Uterus (tissue), 4 donors: ENCODE results near the gene SEMA6B. TPM values are rescaled to one million over a fixed set of nuclear protein-coding genes. Genes with fewer than 3 reads are reported as not detected.
A peak's percentile ranks its signal among the peaks of the same experiment; 100 is the strongest.

Experiments used
- DNase-seq, 2 donors: peaks; one replicate each; pipeline ENCODE4 v3.0.0-alpha.2; 2019 to 2020
- H3K27ac ChIP-seq, 2 donors: fragments of 200-600 bp; sonication (generic); 1 replicate in 1 of 2; 2 replicates in 1 of 2; pipeline ENCODE4 v1.5.1; 2016 to 2018
- H3K27me3 ChIP-seq, 2 donors: fragments of 200-600 bp; sonication (generic); one replicate each; pipeline ENCODE4 v1.5.1; 2018 to 2019; ENCODE audit warnings: control low read depth in 1 of 2
- H3K36me3 ChIP-seq, 2 donors: fragments of 200-600 bp; sonication (generic); one replicate each; pipeline ENCODE4 v1.5.1; 2019; ENCODE audit warnings: control low read depth in 1 of 2
- H3K4me1 ChIP-seq, 2 donors: fragments of 200-600 bp; sonication (generic); one replicate each; pipeline ENCODE4 v1.5.1; 2018 to 2019; ENCODE audit warnings: control low read depth in 1 of 2
- H3K4me3 ChIP-seq, 2 donors: fragments of 200-600 bp; sonication (generic); 1 replicate in 1 of 2; 2 replicates in 1 of 2; pipeline ENCODE4 v1.5.1; 2018 to 2019; ENCODE audit warnings: mild to moderate bottlenecking in 1 of 2
- H3K9me3 ChIP-seq, 2 donors: fragments of 200-600 bp; sonication (generic); one replicate each; pipeline ENCODE4 v1.5.1; 2019; ENCODE audit warnings: control low read depth in 1 of 2
- CTCF ChIP-seq, 4 experiments: fragments of 200-600 bp in 2 of 4; fragments of 450-650 bp in 2 of 4; sonication (generic) in 2 of 4; IDR thresholded peaks; one replicate each; pipeline ENCODE4 v1.5.1; 2016 to 2019; ENCODE audit warnings: antibody characterized with exemption in 4 of 4, mild to moderate bottlenecking in 2 of 4, moderate library complexity in 1 of 4
- POLR2A ChIP-seq, 2 donors: fragments of 450-650 bp; IDR thresholded peaks; one replicate each; pipeline ENCODE4 v1.6.1; 2016; ENCODE audit warnings: antibody characterized with exemption in 2 of 2, mild to moderate bottlenecking in 1 of 2, moderate library complexity in 1 of 2
- intact Hi-C: fragments of 100-400 bp; cut with DNase I; formaldehyde crosslinking; loops from one replicate; pipeline ENCODE4 v1.15.1; 2023; ENCODE audit warnings: low total_unique reads
- total RNA-seq, 4 donors: library from RNA; depleted of rRNA in 3 of 4; stranded (reverse); fragments of >200 nt in 3 of 4; gene quantifications; one replicate each; pipeline versions ENCODE4 v1.1.0 to v1.2.4, GENCODE V29; 2014 to 2023
- donor health status: DM: yes; HTN: yes; CAD: no.

SEMA6B gene
- total RNA-seq, 4 donors from 2014 or later: 1.8 to 48.1 (median 5.5) TPM

GRCh38 chr19:4576016-4576933 is 16.8 kb upstream of the SEMA6B start:
- intact Hi-C loops: no loop called here
- H3K36me3 ChIP-seq: no peaks in the 10 kb centered on the region
- TF ChIP-seq CTCF (IDR thresholded peaks at IDR 0.05) (peak in 3 of 4 experiments; percentile 36 to 55 (median 37)), POLR2A (IDR thresholded peaks at IDR 0.05) (no peak)
- peaks cover 0 to 9% of the 10 kb centered on the region in 2 donors for H3K27me3 ChIP-seq
- peak overlapping the region; percentile 61 to 84 for H3K27ac ChIP-seq
- H3K4me1 ChIP-seq: peaks cover 0 to 13% of the 10 kb centered on the region in 2 donors
- H3K9me3 ChIP-seq: no peaks in the 10 kb centered on the region
- H3K4me3 ChIP-seq: no peak overlapping the region
- peak; percentile 46 to 54 for DNase-seq

GRCh38 chr19:4575267-4576015 is 16.0 kb upstream of the SEMA6B start:
- peaks cover 0 to 7% of the 10 kb centered on the region in 2 donors for H3K27me3 ChIP-seq
- peak overlapping the region; percentile 61 to 84 for H3K27ac ChIP-seq
- no peak for TF ChIP-seq POLR2A (IDR thresholded peaks at IDR 0.05)
- TF ChIP-seq CTCF (IDR thresholded peaks at IDR 0.05): no peak
- H3K36me3 ChIP-seq: no peaks in the 10 kb centered on the region
- H3K4me1 ChIP-seq: peaks cover 0 to 8% of the 10 kb centered on the region in 2 donors
- no peaks in the 10 kb centered on the region for H3K9me3 ChIP-seq
- intact Hi-C loops: no loop called here
- peak; percentile 47 to 83 for DNase-seq
- no peak overlapping the region for H3K4me3 ChIP-seq

GRCh38 chr19:4573682-4574081 is 14.2 kb upstream of the SEMA6B start:
- no peak for DNase-seq
- intact Hi-C loops: no loop called here

GRCh38 chr19:4571305-4571917 is 11.9 kb upstream of the SEMA6B start:
- no peaks in the 10 kb centered on the region for H3K27me3 ChIP-seq
- H3K4me3 ChIP-seq: no peak overlapping the region
- TF ChIP-seq CTCF (IDR thresholded peaks at IDR 0.05): no peak
- TF ChIP-seq POLR2A (IDR thresholded peaks at IDR 0.05): no peak
- no peaks in the 10 kb centered on the region for H3K9me3 ChIP-seq
- peaks cover 0 to 6% of the 10 kb centered on the region in 2 donors for H3K4me1 ChIP-seq
- intact Hi-C loops: no loop called here
- no peaks in the 10 kb centered on the region for H3K36me3 ChIP-seq
- no peak overlapping the region for H3K27ac ChIP-seq
- DNase-seq: no peak

More at GRCh38 chr19:4573682-4574081, 14.2 kb upstream of the SEMA6B start:
- H3K4me3 ChIP-seq: no peak overlapping the region
- no peak overlapping the region for H3K27ac ChIP-seq
- H3K4me1 ChIP-seq: peaks cover 0 to 6% of the 10 kb centered on the region in 2 donors
- no peaks in the 10 kb centered on the region for H3K36me3 ChIP-seq
- no peaks in the 10 kb centered on the region for H3K27me3 ChIP-seq
- TF ChIP-seq POLR2A (IDR thresholded peaks at IDR 0.05) (no peak), CTCF (IDR thresholded peaks at IDR 0.05) (no peak)
- H3K9me3 ChIP-seq: no peaks in the 10 kb centered on the region
